HepG2 (cell line): ENCODE results near the gene CNTN5. TPM values are rescaled to one million over a fixed set of nuclear protein-coding genes. Genes with fewer than 3 reads are reported as not detected.
"Not testable (repeated sequence)": the region's sequence is repeated elsewhere in the genome, so short reads cannot be mapped to it uniquely, and the experiment has no call there.

Experiments used
- ATAC-seq: fragments of 200-7000 bp; cut with Tn5 transposase; 3 replicates; pipeline ENCODE4 v1.9.1; 2020; ENCODE audit warnings: mild to moderate bottlenecking, moderate library complexity
- BruUV-seq: library from RNA; stranded (reverse); fragments of 400-500 nt; replicated peaks from 2 replicates; lab custom pipeline; 2021; lab: Mats Ljungman, UMichigan
- CTCF ChIA-PET: fragments of 300-600 bp; formaldehyde crosslinking; extraction: SDS; loops from one replicate; lab custom pipeline; 2021; ENCODE audit warnings: low total read pairs, inconsistent platforms, low intra/inter-chr PET ratio; lab: Yijun Ruan, JAX
- POLR2A ChIA-PET: fragments of 350-600 bp; sonication (Branson Sonifier 250); formaldehyde crosslinking; loops from one replicate; lab custom pipeline; 2020; ENCODE audit warnings: antibody characterized with exemption, inconsistent platforms; lab: Yijun Ruan, JAX
- DNase-seq: peaks from one replicate; pipeline ENCODE4 v3.0.0-alpha.2; 2015; ENCODE audit warnings: low spot score
- FAIRE-seq: peaks from 3 replicates; lab custom pipeline; 2011; peaks lifted over from hg19 to GRCh38; lab: Jason Lieb, UNC
- H2AFZ ChIP-seq: one replicate; pipeline ENCODE4 v1.6.1; 2011; ENCODE audit warnings: low read length, inconsistent platforms
- H3K27ac ChIP-seq: fragments of 300-600 bp; 3 replicates; pipeline ENCODE4 v1.8.0; 2011; ENCODE audit warnings: mixed run types, mild to moderate bottlenecking, mixed read lengths, low read length, inconsistent platforms; ENCODE audit not compliant: insufficient read depth; ENCODE audit errors: extremely low read length
- H3K27me3 ChIP-seq, 2 experiments: fragments of 200-600 bp in 1 of 2; 2 replicates in 1 of 2; 3 replicates in 1 of 2; pipeline versions ENCODE4 v1.6.0 to v1.8.0; 2011; ENCODE audit warnings: low read length in 2 of 2, mild to moderate bottlenecking in 2 of 2, moderate library complexity in 2 of 2, inconsistent platforms in 1 of 2; ENCODE audit not compliant: insufficient read depth in 2 of 2, control insufficient read depth in 1 of 2
- H3K36me3 ChIP-seq, 2 experiments: fragments of 200-600 bp in 1 of 2; replicated peaks in 1 of 2; 2 replicates in 1 of 2; 3 replicates in 1 of 2; pipeline versions ENCODE4 v1.5.1 to v1.8.0; 2011; ENCODE audit warnings: low read length in 2 of 2, inconsistent platforms in 1 of 2; ENCODE audit not compliant: insufficient read depth in 2 of 2, control insufficient read depth in 1 of 2
- H3K4me1 ChIP-seq: 2 replicates; pipeline ENCODE4 v1.5.1; 2012; ENCODE audit warnings: low read length, inconsistent platforms; ENCODE audit not compliant: insufficient read depth
- H3K4me2 ChIP-seq: 2 replicates; pipeline ENCODE4 v1.6.0; 2011; ENCODE audit warnings: low read depth, low read length, inconsistent platforms
- H3K4me3 ChIP-seq, 3 experiments: fragments of 200-600 bp in 1 of 3; sonication (generic), shearing (Covaris generic) in 1 of 3; replicated peaks in 1 of 3; 2 replicates each; pipeline ENCODE4 v1.5.1; 2011 to 2016; ENCODE audit warnings: low read length in 3 of 3, inconsistent platforms in 2 of 3, low read depth in 2 of 3, mild to moderate bottlenecking in 2 of 3, control low read depth in 1 of 3, mixed read lengths in 1 of 3; ENCODE audit not compliant: insufficient read depth in 1 of 3
- H3K79me2 ChIP-seq: one replicate; pipeline ENCODE4 v1.6.1; 2011; ENCODE audit warnings: low read length, inconsistent platforms; ENCODE audit not compliant: insufficient read depth
- H3K9ac ChIP-seq: 2 replicates; pipeline ENCODE4 v1.6.0; 2011; ENCODE audit warnings: mild to moderate bottlenecking, low read depth, low read length, inconsistent platforms; ENCODE audit not compliant: insufficient read depth
- H3K9me3 ChIP-seq: 2 replicates; pipeline ENCODE4 v1.5.1; 2012; ENCODE audit warnings: mild to moderate bottlenecking, low read length
- H4K20me1 ChIP-seq: 2 replicates; pipeline ENCODE4 v1.6.0; 2011; ENCODE audit warnings: inconsistent platforms, mild to moderate bottlenecking, low read length, moderate library complexity; ENCODE audit not compliant: insufficient read depth
- PAWR ChIP-seq: sonication (generic); formaldehyde crosslinking; IDR thresholded peaks from 2 replicates; pipeline ENCODE4 v1.4.0; 2020; ENCODE audit warnings: missing genetic modification reagents, mild to moderate bottlenecking, borderline replicate concordance
- TSC22D2 ChIP-seq: sonication (generic); formaldehyde crosslinking; IDR thresholded peaks from 2 replicates; pipeline ENCODE4 v1.5.1; 2020; ENCODE audit warnings: missing genetic modification reagents, mild to moderate bottlenecking, borderline replicate concordance
- ZNF281 ChIP-seq: sonication (generic); formaldehyde crosslinking; IDR thresholded peaks from 2 replicates; pipeline ENCODE4 v1.4.0; 2020; ENCODE audit warnings: missing genetic modification reagents, borderline replicate concordance
- ZNF335 ChIP-seq: sonication (generic); formaldehyde crosslinking; IDR thresholded peaks from 2 replicates; pipeline ENCODE4 v1.4.0; 2020; ENCODE audit warnings: missing genetic modification reagents
- ZNF569 ChIP-seq: sonication (generic); formaldehyde crosslinking; IDR thresholded peaks from 2 replicates; pipeline ENCODE4 v1.5.0; 2020; ENCODE audit warnings: mild to moderate bottlenecking, missing genetic modification reagents, moderate library complexity, borderline replicate concordance
- WGBS: methylation state at CpG from one replicate; pipeline ENCODE4 v1.1.6; 2017; ENCODE audit warnings: low lambda C conversion rate; 5-methylcytosine and 5-hydroxymethylcytosine counted together
- in situ Hi-C: cut with HindIII; loops from 2 replicates; pipeline ENCODE4 v1.10.0; 2017; ENCODE audit warnings: low pct_unique_long_range_greater_than_20kb; ENCODE audit not compliant: extremely low pct_ligation_motif_present
- intact Hi-C: fragments of 100-400 bp; cut with micrococcal nuclease; formaldehyde crosslinking; loops from one replicate; pipeline ENCODE4 v1.10.0; 2022; ENCODE audit not compliant: unreplicated experiment
- polyA plus RNA-seq, 8 experiments: library from polyadenylated mRNA; depleted of rRNA in 3 of 8; stranded (reverse) in 7 of 8; unstranded in 1 of 8; fragments of >200 nt; fragmentation: Illumina TruSeq in 4 of 8; extraction: Trizol in 4 of 8; gene quantifications; 2 replicates each; pipeline versions ENCODE4 v1.2.1 to v1.2.3, GENCODE V29; 2011 to 2016; ENCODE audit warnings: low read depth in 4 of 8, missing spikeins in 1 of 8, mixed read lengths in 1 of 8; ENCODE audit not compliant: insufficient read depth in 1 of 8
- total RNA-seq, 5 experiments: library from RNA; depleted of rRNA; stranded (reverse); fragments of >200 nt; fragmentation: Illumina TruSeq; extraction: Trizol; gene quantifications; 2 replicates each; pipeline ENCODE4 v1.2.3, GENCODE V29; 2016; ENCODE audit warnings: low read depth in 1 of 5
- TF ChIP-seq, protein P1 (sequence below): sonication (generic); formaldehyde crosslinking; IDR thresholded peaks from 2 replicates; pipeline ENCODE4 v1.5.1; 2020; ENCODE audit warnings: mild to moderate bottlenecking, missing genetic modification reagents
- TF ChIP-seq, protein P2 (sequence below): IDR thresholded peaks from 2 replicates; pipeline ENCODE4 v1.6.1; 2012; ENCODE audit warnings: low read length, improper control_type of control experiment

CNTN5 gene
- total and polyA plus RNA-seq, 2 of the 13 experiments (the other 11 are each of a cell fraction or from before 2014, with no cell fraction given), result not detected

DNA sequence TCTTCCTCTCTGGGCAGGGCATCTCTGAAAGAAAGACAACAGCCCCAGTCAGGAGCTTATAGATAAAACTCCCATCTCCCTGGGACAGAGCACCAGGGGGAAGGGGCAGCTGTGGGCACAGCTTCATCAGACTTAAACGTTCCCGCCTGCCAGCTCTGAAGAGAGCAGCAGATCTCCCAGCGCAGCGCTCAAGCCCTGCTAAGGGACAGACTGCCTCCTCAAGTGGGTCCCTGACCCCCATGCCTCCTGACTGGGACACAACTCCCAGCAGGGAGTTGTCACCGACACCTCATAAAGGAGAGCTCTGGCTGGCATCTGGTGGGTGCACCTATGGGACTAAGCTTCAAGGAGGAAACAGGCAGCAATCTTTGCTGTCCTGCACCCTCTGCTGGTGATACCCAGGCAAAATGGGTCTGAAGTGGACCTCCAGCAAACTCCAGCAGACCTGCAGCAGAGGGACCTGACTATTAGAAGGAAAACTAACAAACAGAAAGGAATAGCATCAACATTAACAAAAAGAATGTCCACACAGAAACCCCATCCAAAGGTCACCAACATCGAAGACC, 1236.6 kb downstream of the CNTN5 start:
- FAIRE-seq, CTCF ChIA-PET, in situ Hi-C loops, H3K9ac ChIP-seq, ATAC-seq, POLR2A ChIA-PET, H4K20me1 ChIP-seq, BruUV-seq, H3K4me3 ChIP-seq, DNase-seq, H3K4me1 ChIP-seq, H3K9me3 ChIP-seq, H3K27me3 ChIP-seq, intact Hi-C loops, H3K27ac ChIP-seq, H3K4me2 ChIP-seq, H3K36me3 ChIP-seq, H3K79me2 ChIP-seq, H2AFZ ChIP-seq: not testable (repeated sequence)
- WGBS, result 0% methylated on average over 1 of the region's 6 CpGs

DNA sequence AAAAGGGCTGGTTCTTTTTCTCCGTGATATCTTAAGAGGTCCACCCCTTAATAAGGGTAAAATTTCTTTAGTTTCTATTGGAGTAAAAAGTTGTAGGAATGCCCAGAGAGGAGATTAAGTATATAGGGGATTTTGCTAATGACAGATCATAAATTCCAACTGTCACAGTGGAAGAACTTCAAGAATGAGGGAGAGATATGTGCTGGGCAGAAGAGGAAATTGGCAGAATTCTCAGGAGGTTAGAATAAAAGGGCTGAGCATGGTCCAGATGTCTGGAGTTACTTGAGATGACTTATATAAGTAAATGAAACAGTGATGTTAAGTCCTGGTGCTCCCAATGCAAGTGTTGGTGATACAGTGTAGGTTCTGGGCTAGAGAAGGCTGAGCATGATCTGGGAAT, 1248.8 kb downstream of the CNTN5 start:
- 0% methylated on average over 1 of the region's 1 CpG for WGBS
- no peaks in the 10 kb centered on the region for H4K20me1 ChIP-seq
- no peaks in the 10 kb centered on the region for H3K4me1 ChIP-seq
- H3K27ac ChIP-seq, result no peak overlapping the region
- ATAC-seq (no peak), FAIRE-seq (no peak), DNase-seq (no peak)
- in situ Hi-C loops, result no loop called here
- ChIA-PET CTCF (no interaction called here), POLR2A (no interaction called here)
- H3K4me2 ChIP-seq, result no peak overlapping the region
- no peak overlapping the region for H2AFZ ChIP-seq
- H3K79me2 ChIP-seq, result no peaks in the 10 kb centered on the region
- H3K9me3 ChIP-seq, result no peaks in the 10 kb centered on the region; the same call in none of the 2 replicates
- intact Hi-C loops, result no loop called here
- no peak overlapping the region for H3K4me3 ChIP-seq
- H3K27me3 ChIP-seq, result no peaks in the 10 kb centered on the region
- H3K36me3 ChIP-seq, result no peaks in the 10 kb centered on the region
- H3K9ac ChIP-seq, result no peak overlapping the region
- BruUV-seq, result no TSS peak
- no peak for TF ChIP-seq ZNF569
- TF ChIP-seq TSC22D2 (CRISPR knock-in tag), result no peak
- no peak for TF ChIP-seq PAWR
- TF ChIP-seq, protein P1, sequence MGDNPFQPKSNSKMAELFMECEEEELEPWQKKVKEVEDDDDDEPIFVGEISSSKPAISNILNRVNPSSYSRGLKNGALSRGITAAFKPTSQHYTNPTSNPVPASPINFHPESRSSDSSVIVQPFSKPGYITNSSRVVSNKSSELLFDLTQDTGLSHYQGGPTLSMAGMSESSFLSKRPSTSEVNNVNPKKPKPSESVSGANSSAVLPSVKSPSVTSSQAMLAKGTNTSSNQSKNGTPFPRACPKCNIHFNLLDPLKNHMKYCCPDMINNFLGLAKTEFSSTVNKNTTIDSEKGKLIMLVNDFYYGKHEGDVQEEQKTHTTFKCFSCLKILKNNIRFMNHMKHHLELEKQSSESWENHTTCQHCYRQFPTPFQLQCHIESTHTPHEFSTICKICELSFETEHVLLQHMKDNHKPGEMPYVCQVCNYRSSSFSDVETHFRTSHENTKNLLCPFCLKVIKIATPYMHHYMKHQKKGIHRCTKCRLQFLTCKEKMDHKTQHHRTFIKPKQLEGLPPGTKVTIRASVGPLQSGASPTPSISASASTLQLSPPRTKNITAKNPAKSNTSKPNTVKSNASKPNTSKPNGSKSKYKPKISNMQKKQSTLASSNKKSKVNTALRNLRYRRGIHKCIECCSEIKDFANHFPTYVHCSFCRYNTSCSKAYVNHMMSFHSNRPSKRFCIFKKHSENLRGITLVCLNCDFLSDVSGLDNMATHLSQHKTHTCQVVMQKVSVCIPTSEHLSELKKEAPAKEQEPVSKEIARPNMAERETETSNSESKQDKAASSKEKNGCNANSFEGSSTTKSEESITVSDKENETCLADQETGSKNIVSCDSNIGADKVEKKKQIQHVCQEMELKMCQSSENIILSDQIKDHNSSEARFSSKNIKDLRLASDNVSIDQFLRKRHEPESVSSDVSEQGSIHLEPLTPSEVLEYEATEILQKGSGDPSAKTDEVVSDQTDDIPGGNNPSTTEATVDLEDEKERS (CRISPR knock-in tag), result no peak
- TF ChIP-seq ZNF281 (CRISPR knock-in tag), result no peak
- no peak for TF ChIP-seq ZNF335 (CRISPR knock-in tag)
- TF ChIP-seq, protein P2, sequence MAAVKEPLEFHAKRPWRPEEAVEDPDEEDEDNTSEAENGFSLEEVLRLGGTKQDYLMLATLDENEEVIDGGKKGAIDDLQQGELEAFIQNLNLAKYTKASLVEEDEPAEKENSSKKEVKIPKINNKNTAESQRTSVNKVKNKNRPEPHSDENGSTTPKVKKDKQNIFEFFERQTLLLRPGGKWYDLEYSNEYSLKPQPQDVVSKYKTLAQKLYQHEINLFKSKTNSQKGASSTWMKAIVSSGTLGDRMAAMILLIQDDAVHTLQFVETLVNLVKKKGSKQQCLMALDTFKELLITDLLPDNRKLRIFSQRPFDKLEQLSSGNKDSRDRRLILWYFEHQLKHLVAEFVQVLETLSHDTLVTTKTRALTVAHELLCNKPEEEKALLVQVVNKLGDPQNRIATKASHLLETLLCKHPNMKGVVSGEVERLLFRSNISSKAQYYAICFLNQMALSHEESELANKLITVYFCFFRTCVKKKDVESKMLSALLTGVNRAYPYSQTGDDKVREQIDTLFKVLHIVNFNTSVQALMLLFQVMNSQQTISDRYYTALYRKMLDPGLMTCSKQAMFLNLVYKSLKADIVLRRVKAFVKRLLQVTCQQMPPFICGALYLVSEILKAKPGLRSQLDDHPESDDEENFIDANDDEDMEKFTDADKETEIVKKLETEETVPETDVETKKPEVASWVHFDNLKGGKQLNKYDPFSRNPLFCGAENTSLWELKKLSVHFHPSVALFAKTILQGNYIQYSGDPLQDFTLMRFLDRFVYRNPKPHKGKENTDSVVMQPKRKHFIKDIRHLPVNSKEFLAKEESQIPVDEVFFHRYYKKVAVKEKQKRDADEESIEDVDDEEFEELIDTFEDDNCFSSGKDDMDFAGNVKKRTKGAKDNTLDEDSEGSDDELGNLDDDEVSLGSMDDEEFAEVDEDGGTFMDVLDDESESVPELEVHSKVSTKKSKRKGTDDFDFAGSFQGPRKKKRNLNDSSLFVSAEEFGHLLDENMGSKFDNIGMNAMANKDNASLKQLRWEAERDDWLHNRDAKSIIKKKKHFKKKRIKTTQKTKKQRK, result no peak
